OCI-LY1 (cell line): ENCODE measurements around the gene PRDM15.

Source experiments
- CTCF ChIP-seq: fragments of 200-600 bp; sonication (generic), shearing (Covaris generic); IDR thresholded peaks from 2 replicates; pipeline ENCODE4 v1.5.1; 2017; ENCODE audit warnings: mild to moderate bottlenecking, antibody characterized with exemption, low read length, moderate library complexity, mixed read lengths
- EZH2 ChIP-seq: fragments of 200-600 bp; sonication (generic), shearing (Covaris generic); IDR thresholded peaks from 2 replicates; pipeline ENCODE4 v1.8.0; 2017; ENCODE audit warnings: borderline replicate concordance, mixed run types, mild to moderate bottlenecking, antibody characterized with exemption, low read length, moderate library complexity, mixed read lengths

- no peak for TF ChIP-seq EZH2
- TF ChIP-seq CTCF: no peak
Observed at GRCh38 chr21:41770901-41771624, 108.1 kb downstream of the PRDM15 start.
